A549 (cell line): Measurements from ENCODE around the gene ANTKMT. TPM values are rescaled to one million over a fixed set of nuclear protein-coding genes. Genes with fewer than 3 reads are reported as not detected.

Experiments used
- ATAC-seq, 2 experiments: fragments of 200-7000 bp in 1 of 2; fragments of >200 bp in 1 of 2; cut with Nextera tagmentation in 1 of 2; cut with Tn5 transposase in 1 of 2; 3 replicates each; pipeline versions ENCODE4 v1.8.0 to v1.9.1; 2018 to 2020; ENCODE audit warnings: mild to moderate bottlenecking in 1 of 2, moderate library complexity in 1 of 2
- CTCF ChIA-PET: fragments of 300-600 bp; sonication (Branson Sonifier 250); formaldehyde crosslinking; extraction: SDS; loops from one replicate; lab custom pipeline; 2021; ENCODE audit warnings: antibody characterized with exemption, inconsistent platforms; lab: Yijun Ruan, JAX
- POLR2A ChIA-PET: fragments of 350-600 bp; formaldehyde crosslinking; extraction: SDS; loops from one replicate; lab custom pipeline; 2021; ENCODE audit warnings: antibody characterized with exemption, inconsistent platforms; lab: Yijun Ruan, JAX
- DNase-seq, 2 experiments: peaks; one replicate each; pipeline versions ENCODE4 v3.0.0 to v3.0.0-alpha.2; 2011 to 2016; ENCODE audit warnings: low read depth in 1 of 2, low spot score in 1 of 2
- FAIRE-seq: peaks from 2 replicates; lab custom pipeline; 2011; peaks lifted over from hg19 to GRCh38; lab: Jason Lieb, UNC
- H3K27ac ChIP-seq, 2 experiments: fragments of >200 bp; sonication (Bioruptor Twin); formaldehyde crosslinking; 3 replicates each; pipeline ENCODE4 v1.5.1; 2016 to 2017
- H3K4me1 ChIP-seq: fragments of >200 bp; sonication (Bioruptor Twin); formaldehyde crosslinking; 3 replicates; pipeline ENCODE4 v1.6.1; 2016
- H3K4me2 ChIP-seq: fragments of >200 bp; sonication (Bioruptor Twin); formaldehyde crosslinking; 3 replicates; pipeline ENCODE4 v1.6.1; 2016
- H3K4me3 ChIP-seq: fragments of >200 bp; sonication (Bioruptor Twin); formaldehyde crosslinking; 3 replicates; pipeline ENCODE4 v1.5.1; 2016
- H3K9me3 ChIP-seq: fragments of >200 bp; sonication (Bioruptor Twin); formaldehyde crosslinking; 3 replicates; pipeline ENCODE4 v1.6.1; 2016
- BCL3 ChIP-seq: fragments of >200 bp; sonication (Bioruptor Twin); formaldehyde crosslinking; IDR thresholded peaks from 3 replicates; pipeline ENCODE4 v1.6.1; 2016
- CBX2 ChIP-seq: fragments of 200-600 bp; sonication (generic); IDR thresholded peaks from 2 replicates; pipeline ENCODE4 v1.6.1; 2016; ENCODE audit warnings: low read depth, mild to moderate bottlenecking, borderline replicate concordance
- CHD2 ChIP-seq: fragments of 150-350 bp; IDR thresholded peaks from 2 replicates; pipeline ENCODE4 v1.6.1; 2014; ENCODE audit warnings: low read length; ENCODE audit not compliant: partially characterized antibody
- CTCF ChIP-seq: fragments of >200 bp; sonication (Bioruptor Twin); formaldehyde crosslinking; IDR thresholded peaks from 3 replicates; pipeline ENCODE4 v1.5.1; 2016
- E2F6 ChIP-seq: IDR thresholded peaks from 2 replicates; pipeline ENCODE4 v1.6.1; 2012; ENCODE audit warnings: low read depth, borderline replicate concordance
- ESRRA ChIP-seq: fragments of 150-350 bp; IDR thresholded peaks from 2 replicates; pipeline ENCODE4 v1.6.1; 2014; ENCODE audit warnings: mild to moderate bottlenecking, low read length, borderline replicate concordance
- FOXS1 ChIP-seq: fragments of 250-450 bp; sonication (Bioruptor Pico); IDR thresholded peaks from 2 replicates; pipeline ENCODE4 v1.5.0; 2020; ENCODE audit warnings: mild to moderate bottlenecking, moderate library complexity
- GATA3 ChIP-seq: IDR thresholded peaks from 2 replicates; pipeline ENCODE4 v1.6.1; 2012; ENCODE audit warnings: borderline replicate concordance
- HDAC2 ChIP-seq: fragments of 200-600 bp; sonication (generic); IDR thresholded peaks from 2 replicates; pipeline ENCODE4 v1.6.1; 2016
- HEYL ChIP-seq: fragments of 250-450 bp; sonication (Bioruptor Pico); IDR thresholded peaks from 2 replicates; pipeline ENCODE4 v1.8.0; 2021; ENCODE audit warnings: mild to moderate bottlenecking, moderate library complexity
- HMGXB4 ChIP-seq: fragments of 250-450 bp; sonication (Bioruptor Pico); IDR thresholded peaks from 2 replicates; pipeline ENCODE4 v1.5.0; 2021; ENCODE audit warnings: mild to moderate bottlenecking, moderate library complexity, borderline replicate concordance
- HOXA7 ChIP-seq: fragments of 250-450 bp; sonication (Bioruptor Pico); IDR thresholded peaks from 2 replicates; pipeline ENCODE4 v1.5.0; 2020; ENCODE audit warnings: mild to moderate bottlenecking, moderate library complexity
- HOXB13 ChIP-seq: fragments of 250-450 bp; sonication (Bioruptor Pico); IDR thresholded peaks from 2 replicates; pipeline ENCODE4 v1.5.0; 2020; ENCODE audit warnings: low read depth, mild to moderate bottlenecking, moderate library complexity
- HOXB5 ChIP-seq: fragments of 250-450 bp; sonication (Bioruptor Pico); IDR thresholded peaks from 2 replicates; pipeline ENCODE4 v1.5.0; 2020; ENCODE audit warnings: mild to moderate bottlenecking, moderate library complexity
- JUNB ChIP-seq: fragments of >200 bp; sonication (Bioruptor Twin); formaldehyde crosslinking; IDR thresholded peaks from 2 replicates; pipeline ENCODE4 v1.6.1; 2016
- MAFK ChIP-seq: fragments of 450-650 bp; IDR thresholded peaks from 2 replicates; pipeline ENCODE4 v1.6.1; 2014; ENCODE audit not compliant: partially characterized antibody
- MAX ChIP-seq: IDR thresholded peaks from 2 replicates; pipeline ENCODE4 v1.6.1; 2012
- NFE2L2 ChIP-seq: fragments of 150-350 bp; conservative IDR thresholded peaks from 2 replicates; pipeline ENCODE4 v1.6.1; 2014; ENCODE audit warnings: low read length
- NPAS2 ChIP-seq: fragments of 250-450 bp; sonication (Bioruptor Pico); IDR thresholded peaks from 2 replicates; pipeline ENCODE4 v1.8.0; 2022; ENCODE audit warnings: mild to moderate bottlenecking, moderate library complexity, borderline replicate concordance
- PHF8 ChIP-seq: fragments of 200-600 bp; sonication (generic); IDR thresholded peaks from 2 replicates; pipeline ENCODE4 v1.6.1; 2016; ENCODE audit warnings: low read depth, mild to moderate bottlenecking, antibody characterized with exemption, moderate library complexity, borderline replicate concordance
- POLR2A ChIP-seq: IDR thresholded peaks from 2 replicates; pipeline ENCODE4 v1.6.1; 2012; ENCODE audit warnings: mild to moderate bottlenecking, low read length
- POLR2AphosphoS2 ChIP-seq: conservative IDR thresholded peaks from 2 replicates; pipeline ENCODE4 v1.6.1; 2012; ENCODE audit warnings: low read length, improper control_type of control experiment, inconsistent platforms
- REST ChIP-seq: fragments of 200-600 bp; sonication (generic); IDR thresholded peaks from 2 replicates; pipeline ENCODE4 v1.6.1; 2016; ENCODE audit warnings: antibody characterized with exemption, mild to moderate bottlenecking, moderate library complexity
- RFX5 ChIP-seq: fragments of 450-650 bp; IDR thresholded peaks from 2 replicates; pipeline ENCODE4 v1.7.1; 2014; ENCODE audit warnings: antibody characterized with exemption, mild to moderate bottlenecking, moderate library complexity
- RNF2 ChIP-seq: fragments of 200-600 bp; sonication (generic); IDR thresholded peaks from 2 replicates; pipeline ENCODE4 v1.6.1; 2016; ENCODE audit warnings: low read depth, mild to moderate bottlenecking, antibody characterized with exemption, moderate library complexity, borderline replicate concordance
- SMC3 ChIP-seq: fragments of >200 bp; sonication (Bioruptor Twin); formaldehyde crosslinking; IDR thresholded peaks from 3 replicates; pipeline ENCODE4 v1.6.1; 2018; ENCODE audit warnings: inconsistent platforms
- TP53 ChIP-seq: fragments of 250-450 bp; sonication (Bioruptor Pico); IDR thresholded peaks from 2 replicates; pipeline ENCODE4 v1.5.0; 2021; ENCODE audit warnings: mild to moderate bottlenecking, moderate library complexity
- ZC3H11A ChIP-seq: fragments of 450-650 bp; IDR thresholded peaks from 2 replicates; pipeline ENCODE4 v1.6.1; 2014; ENCODE audit warnings: antibody characterized with exemption, mild to moderate bottlenecking
- ZFP36 ChIP-seq: fragments of 450-650 bp; IDR thresholded peaks from 2 replicates; pipeline ENCODE4 v1.6.1; 2014; ENCODE audit warnings: borderline replicate concordance; ENCODE audit not compliant: partially characterized antibody
- ZNF302 ChIP-seq: fragments of 250-450 bp; sonication (Bioruptor Pico); IDR thresholded peaks from 2 replicates; pipeline ENCODE4 v1.9.0; 2021; ENCODE audit warnings: inconsistent platforms, mild to moderate bottlenecking, moderate library complexity
- ZSCAN20 ChIP-seq: fragments of 250-450 bp; sonication (Bioruptor Pico); IDR thresholded peaks from 2 replicates; pipeline ENCODE4 v1.8.0; 2022; ENCODE audit warnings: mild to moderate bottlenecking, moderate library complexity
- WGBS: methylation state at CpG from one replicate; pipeline ENCODE4 v1.1.6; 2017; ENCODE audit errors: missing lambda C conversion rate; 5-methylcytosine and 5-hydroxymethylcytosine counted together
- polyA plus RNA-seq, 4 experiments: library from polyadenylated mRNA; depleted of rRNA in 3 of 4; stranded (reverse); fragments of >200 nt; fragmentation: RNase III in 1 of 4; extraction: RNeasy Plus Mini Kit Qiagen cat#74134 plus additional on column Dnase treatment in 1 of 4; gene quantifications; 2 replicates in 3 of 4; 3 replicates in 1 of 4; pipeline ENCODE4 v1.2.3, GENCODE V29; 2011 to 2017

The ANTKMT gene
- polyA plus RNA-seq, 2 of the 4 experiments (the other 2 are of a cell fraction), result 11.9 to 55.8 TPM

- no peak for FAIRE-seq
- ATAC-seq, result peak in 1 of 2 experiments; percentile 23; a peak in 4 of 6 replicates
- ChIA-PET POLR2A (interaction anchor here (0.6 to 2.4 kb wide), 5 partner anchors 9 to 365 kb away, joined by 3 to 23 read pairs (median 6); partner anchors contain the start of genes CCDC78, CHTF18 and RPUSD1), CTCF (interaction anchor here (0.7 to 25.1 kb wide), 17 partner anchors 8 to 434 kb away, joined by 3 to 656 read pairs (median 5); partner anchors contain the start of genes ANTKMT, CCDC78, CHTF18 and CIAO3)
- H3K27ac ChIP-seq, result peak overlapping the region; percentile 80 to 99
- WGBS, result 0% methylated on average over 3 of the region's 74 CpGs
- H3K9me3 ChIP-seq, result no peaks in the 10 kb centered on the region
- peak overlapping the region; percentile 64 for H3K4me3 ChIP-seq
- H3K4me2 ChIP-seq, result peak overlapping the region; percentile 94
- H3K4me1 ChIP-seq, result peaks cover 79% of the 10 kb centered on the region
- DNase-seq, result peak in 1 of 2 experiments; percentile 61
- TF ChIP-seq NFE2L2 (no peak), CTCF (peak; percentile 61), RFX5 (no peak), SMC3 (no peak; the same call in 2 of the 3 replicates), HEYL (CRISPR knock-in tag) (no peak), POLR2AphosphoS2 (no peak), CBX2 (no peak), RNF2 (0 out of 2 replicates have a peak, but pooled peaks have one; percentile 10), HOXB13 (CRISPR knock-in tag) (no peak; the same call in 1 of the 2 replicates), ESRRA (no peak), HDAC2 (no peak), MAFK (no peak), BCL3 (no peak), POLR2A (no peak), TP53 (CRISPR knock-in tag) (no peak), FOXS1 (no peak), HOXB5 (CRISPR knock-in tag) (no peak), ZNF302 (CRISPR knock-in tag) (no peak), PHF8 (0 out of 2 replicates have a peak, but pooled peaks have one; percentile 28), HOXA7 (CRISPR knock-in tag) (no peak), REST (no peak), HMGXB4 (no peak), NPAS2 (CRISPR knock-in tag) (no peak), MAX (peak; percentile 37; the same call in 1 of the 2 replicates), GATA3 (no peak), ZC3H11A (no peak), JUNB (no peak), CHD2 (no peak), ZSCAN20 (CRISPR knock-in tag) (no peak), E2F6 (peak; percentile 70), ZFP36 (no peak)
Observed at GRCh38 chr16:715477-716199, 5.3 kb upstream of the ANTKMT start.
